ENCODE data around the gene GUCY1B1. TPM values are rescaled to one million over a fixed set of nuclear protein-coding genes. Genes with fewer than 3 reads are reported as not detected.
"Not testable (repeated sequence)": the region's sequence is repeated elsewhere in the genome, so short reads cannot be mapped to it uniquely, and the experiment has no call there.

Gene GUCY1B1
- total RNA-seq, 4 donors from 2014 or later = 44.2 to 101 (median 86.9) TPM

- Histone ChIP-seq H3K4me1 (peaks cover 0 to 22% (median 0%) of the 10 kb centered on the region in 3 donors), H3K9me3 (no peaks in the 10 kb centered on the region), H3K36me3 (peaks cover 0 to 49% of the 10 kb centered on the region in 2 donors), H3K27ac (no peak overlapping the region), H3K4me3 (no peak overlapping the region), H3K27me3 (no peaks in the 10 kb centered on the region)
- TF ChIP-seq EP300 (IDR thresholded peaks at IDR 0.05) (no peak), POLR2A (IDR thresholded peaks at IDR 0.05) (no peak), CTCF (IDR thresholded peaks at IDR 0.05) (no peak), POLR2AphosphoS5 (IDR thresholded peaks at IDR 0.05) (no peak)
- WGBS, 2 donors (ENCODE audit: low coverage in 1 of 2) = 45 to 87% methylated on average over 1 of the region's 1 CpG
- no peak for ATAC-seq
Measured at GRCh38 chr4:155794589-155795236, 35.9 kb downstream of the GUCY1B1 start.

GRCh38 chr4:155795991-155796390 is 37.2 kb downstream of the GUCY1B1 start:
- Histone ChIP-seq H3K4me1 (peaks cover 0 to 31% (median 0%) of the 10 kb centered on the region in 3 donors), H3K27ac (no peak overlapping the region), H3K27me3 (no peaks in the 10 kb centered on the region), H3K36me3 (peaks cover 0 to 40% of the 10 kb centered on the region in 2 donors), H3K9me3 (no peaks in the 10 kb centered on the region), H3K4me3 (no peak overlapping the region)
- 52 to 60% methylated on average over 3 of the region's 3 CpGs for WGBS, 2 donors (ENCODE audit: low coverage in 1 of 2)
- peak; percentile 41 for ATAC-seq
- TF ChIP-seq CTCF (IDR thresholded peaks at IDR 0.05) (peak in 2 of 4 experiments; percentile 33 to 36), POLR2AphosphoS5 (IDR thresholded peaks at IDR 0.05) (no peak), EP300 (IDR thresholded peaks at IDR 0.05) (no peak), POLR2A (IDR thresholded peaks at IDR 0.05) (no peak)

GRCh38 chr4:155797581-155797980 is 38.8 kb downstream of the GUCY1B1 start:
- H3K27ac ChIP-seq, ATAC-seq, H3K4me3 ChIP-seq, H3K27me3 ChIP-seq, H3K9me3 ChIP-seq: not testable (repeated sequence)
- peaks cover 0 to 39% of the 10 kb centered on the region in 2 donors for H3K36me3 ChIP-seq
- WGBS, 2 donors (ENCODE audit: low coverage in 1 of 2) = 98 to 100% methylated on average over 1 to 4 of the region's 4 CpGs
- H3K4me1 ChIP-seq = peaks cover 0 to 46% (median 3%) of the 10 kb centered on the region in 3 donors

GRCh38 chr4:155799116-155799793 is 40.4 kb downstream of the GUCY1B1 start:
- Histone ChIP-seq H3K27me3 (no peaks in the 10 kb centered on the region), H3K4me1 (peaks cover 0 to 52% (median 5%) of the 10 kb centered on the region in 3 donors), H3K9me3 (no peaks in the 10 kb centered on the region), H3K4me3 (no peak overlapping the region), H3K27ac (peak overlapping the region in 3 of 4 donors; percentile 20 to 65 (median 45)), H3K36me3 (peaks cover 0 to 40% of the 10 kb centered on the region in 2 donors)
- no peak for TF ChIP-seq CTCF (IDR thresholded peaks at IDR 0.05)
- no peak for TF ChIP-seq POLR2AphosphoS5 (IDR thresholded peaks at IDR 0.05)
- TF ChIP-seq POLR2A (IDR thresholded peaks at IDR 0.05) = no peak
- no peak for TF ChIP-seq EP300 (IDR thresholded peaks at IDR 0.05)
- ATAC-seq = no peak
- WGBS, 2 donors (ENCODE audit: low coverage in 1 of 2) = 36 to 47% methylated on average over 5 of the region's 5 CpGs

- no peak for ATAC-seq
- H3K36me3 ChIP-seq = peaks cover 0 to 37% of the 10 kb centered on the region in 2 donors
- H3K4me3 ChIP-seq = no peak overlapping the region
- no peaks in the 10 kb centered on the region for H3K27me3 ChIP-seq
- WGBS, 2 donors (ENCODE audit: low coverage in 1 of 2) = 46 to 55% methylated on average over 8 of the region's 8 CpGs
- peak overlapping the region in 3 of 4 donors; percentile 20 to 65 (median 45) for H3K27ac ChIP-seq
- peaks cover 0 to 52% (median 5%) of the 10 kb centered on the region in 3 donors for H3K4me1 ChIP-seq
- TF ChIP-seq POLR2AphosphoS5 (IDR thresholded peaks at IDR 0.05) (no peak), POLR2A (IDR thresholded peaks at IDR 0.05) (no peak), EP300 (IDR thresholded peaks at IDR 0.05) (no peak), CTCF (IDR thresholded peaks at IDR 0.05) (no peak)
- H3K9me3 ChIP-seq = no peaks in the 10 kb centered on the region
Measured at GRCh38 chr4:155799794-155800123, 40.9 kb downstream of the GUCY1B1 start.
